GM06990 (cell line): ENCODE measurements around the gene RPP14.

Experiments
- DNase-seq: peaks from one replicate; pipeline ENCODE4 v3.0.0-alpha.2; 2011; ENCODE audit not compliant: insufficient read length; ENCODE audit errors: extremely low read depth
- H3K27me3 ChIP-seq: replicated peaks from 2 replicates; pipeline ENCODE4 v1.6.0; 2011; ENCODE audit warnings: low read length; ENCODE audit not compliant: control insufficient read depth, insufficient read depth
- H3K36me3 ChIP-seq: 2 replicates; pipeline ENCODE4 v1.5.1; 2011; ENCODE audit warnings: low read length; ENCODE audit not compliant: control insufficient read depth, insufficient read depth
- H3K4me3 ChIP-seq: replicated peaks from 2 replicates; pipeline ENCODE4 v1.5.1; 2011; ENCODE audit warnings: low read depth, mild to moderate bottlenecking, control low read depth, low read length
- TF ChIP-seq, protein P1 (sequence below): IDR thresholded peaks from 2 replicates; pipeline ENCODE4 v1.5.1; 2011; ENCODE audit warnings: low read length, control low read depth, mild to moderate bottlenecking, inconsistent platforms; ENCODE audit not compliant: insufficient read depth, poor library complexity, severe bottlenecking

The RPP14 gene

DNA sequence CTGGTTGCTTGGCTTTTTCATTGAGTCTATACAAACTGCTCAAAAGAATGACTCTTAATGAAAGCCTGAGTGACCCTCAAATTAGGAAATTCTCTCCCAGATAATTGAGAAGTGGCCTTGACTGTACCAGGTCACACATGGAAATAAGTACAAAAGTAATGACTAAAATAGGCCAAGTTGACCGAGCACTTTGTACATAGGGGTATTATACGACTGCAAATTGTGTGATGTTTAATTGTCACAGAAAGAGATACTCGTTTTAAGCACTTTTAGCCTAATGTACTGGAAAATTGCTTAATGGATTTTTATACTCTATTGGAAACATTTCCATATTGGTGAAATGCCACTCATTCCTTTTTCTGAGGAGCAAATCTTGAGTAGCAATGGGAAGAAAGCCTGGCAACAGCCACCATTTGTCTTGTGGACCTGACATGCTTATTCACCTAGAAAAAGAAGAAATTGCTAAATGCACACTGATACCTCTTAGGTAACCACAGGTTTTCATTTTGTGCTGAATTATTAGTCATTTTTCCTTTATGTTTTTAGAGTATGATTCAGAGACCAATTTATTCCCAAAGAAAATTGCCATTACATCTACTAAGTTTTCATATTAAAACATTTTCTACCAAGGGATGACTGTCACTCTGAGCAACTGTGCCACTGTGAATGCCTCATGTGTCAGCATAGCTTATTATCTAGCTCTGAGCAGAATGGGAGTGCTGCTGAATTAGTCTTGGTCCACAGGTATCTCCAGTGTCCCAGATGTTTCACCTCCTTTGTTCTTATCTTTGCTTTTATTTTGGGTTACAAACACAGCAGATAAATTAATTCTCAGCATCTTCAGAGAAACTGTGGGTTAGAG, 17.7 kb downstream of the RPP14 start:
- TF ChIP-seq, protein P1, sequence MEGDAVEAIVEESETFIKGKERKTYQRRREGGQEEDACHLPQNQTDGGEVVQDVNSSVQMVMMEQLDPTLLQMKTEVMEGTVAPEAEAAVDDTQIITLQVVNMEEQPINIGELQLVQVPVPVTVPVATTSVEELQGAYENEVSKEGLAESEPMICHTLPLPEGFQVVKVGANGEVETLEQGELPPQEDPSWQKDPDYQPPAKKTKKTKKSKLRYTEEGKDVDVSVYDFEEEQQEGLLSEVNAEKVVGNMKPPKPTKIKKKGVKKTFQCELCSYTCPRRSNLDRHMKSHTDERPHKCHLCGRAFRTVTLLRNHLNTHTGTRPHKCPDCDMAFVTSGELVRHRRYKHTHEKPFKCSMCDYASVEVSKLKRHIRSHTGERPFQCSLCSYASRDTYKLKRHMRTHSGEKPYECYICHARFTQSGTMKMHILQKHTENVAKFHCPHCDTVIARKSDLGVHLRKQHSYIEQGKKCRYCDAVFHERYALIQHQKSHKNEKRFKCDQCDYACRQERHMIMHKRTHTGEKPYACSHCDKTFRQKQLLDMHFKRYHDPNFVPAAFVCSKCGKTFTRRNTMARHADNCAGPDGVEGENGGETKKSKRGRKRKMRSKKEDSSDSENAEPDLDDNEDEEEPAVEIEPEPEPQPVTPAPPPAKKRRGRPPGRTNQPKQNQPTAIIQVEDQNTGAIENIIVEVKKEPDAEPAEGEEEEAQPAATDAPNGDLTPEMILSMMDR = no peak
- no peaks in the 10 kb centered on the region for H3K36me3 ChIP-seq
- DNase-seq = no peak
- H3K4me3 ChIP-seq = no peak overlapping the region
- no peaks in the 10 kb centered on the region for H3K27me3 ChIP-seq

DNA sequence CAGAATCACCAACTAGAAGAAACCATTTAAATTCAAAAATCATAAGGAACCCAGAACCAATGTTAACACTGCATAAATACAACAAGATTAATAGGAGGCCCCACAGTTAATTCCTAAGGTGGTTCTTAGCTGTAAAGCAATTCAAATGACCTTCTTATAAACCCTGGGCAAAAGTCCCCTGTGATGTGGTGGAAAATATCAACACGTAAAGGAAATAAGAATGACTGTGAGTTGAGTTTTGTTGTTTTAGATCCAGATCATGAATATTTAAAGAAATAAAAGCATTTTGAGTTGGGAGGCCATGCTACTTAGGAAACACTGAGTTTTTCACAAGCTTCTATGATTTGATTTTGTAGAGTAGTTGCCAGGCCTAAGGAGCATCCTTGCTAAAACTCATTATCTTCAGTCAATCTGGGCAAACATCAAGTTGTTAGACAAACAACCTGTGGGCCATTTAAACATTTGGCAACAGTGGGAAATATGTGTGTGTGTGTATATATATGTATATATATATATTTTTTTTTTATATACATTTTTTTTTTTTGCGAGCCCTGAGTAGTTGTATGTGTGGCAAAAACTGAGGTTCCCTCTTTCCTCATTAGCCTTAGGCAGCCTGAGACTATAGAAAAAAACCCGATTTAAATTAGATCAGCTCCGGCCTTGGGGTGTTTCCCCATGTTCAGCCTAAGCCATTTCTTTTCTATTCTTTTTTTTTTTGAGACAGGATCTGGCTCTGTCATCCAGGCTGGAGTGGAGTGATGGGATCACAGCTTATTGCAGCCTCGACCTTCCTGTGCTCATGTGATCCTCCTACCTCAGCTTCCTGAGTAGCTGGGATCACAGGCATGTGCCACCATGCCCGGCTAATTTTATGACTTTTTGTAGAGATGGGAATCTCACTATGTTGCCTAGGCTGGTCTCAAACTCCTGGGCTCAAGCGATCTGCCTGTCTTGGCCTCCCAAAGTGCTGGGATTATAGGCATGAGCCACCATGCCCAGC, 18.6 kb downstream of the RPP14 start:
- TF ChIP-seq, protein P1 = no peak

DNA sequence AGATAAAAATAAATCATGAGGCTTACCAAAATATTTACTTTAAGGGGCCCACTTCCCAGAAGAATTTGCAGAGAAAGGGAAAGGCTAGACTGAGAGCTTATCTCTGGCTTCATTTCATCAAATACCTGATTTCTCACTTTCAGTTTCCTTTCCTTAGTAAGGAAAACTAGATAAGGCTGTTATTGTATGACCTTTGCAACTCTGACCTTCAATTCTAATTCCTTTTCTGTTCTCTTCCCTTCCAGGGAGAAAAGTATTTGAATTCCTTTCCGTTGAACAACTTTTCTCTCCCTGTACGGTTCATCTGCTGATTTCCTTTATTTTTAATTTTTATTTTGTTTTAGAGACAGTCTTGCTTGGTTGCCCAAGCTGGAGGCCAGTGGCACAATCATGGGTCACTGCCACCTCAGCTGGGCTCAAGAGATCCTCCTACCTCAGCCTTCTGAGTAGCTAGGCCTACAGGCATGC, 19.5 kb downstream of the RPP14 start:
- H3K4me3 ChIP-seq = no peak overlapping the region
- no peaks in the 10 kb centered on the region for H3K36me3 ChIP-seq
- TF ChIP-seq, protein P1 = no peak
- no peaks in the 10 kb centered on the region for H3K27me3 ChIP-seq
- no peak for DNase-seq

More for the DNA sequence above, 18.6 kb downstream of the RPP14 start:
- Histone ChIP-seq H3K4me3 (no peak overlapping the region), H3K27me3 (no peaks in the 10 kb centered on the region), H3K36me3 (no peaks in the 10 kb centered on the region)
- DNase-seq = no peak

DNA sequence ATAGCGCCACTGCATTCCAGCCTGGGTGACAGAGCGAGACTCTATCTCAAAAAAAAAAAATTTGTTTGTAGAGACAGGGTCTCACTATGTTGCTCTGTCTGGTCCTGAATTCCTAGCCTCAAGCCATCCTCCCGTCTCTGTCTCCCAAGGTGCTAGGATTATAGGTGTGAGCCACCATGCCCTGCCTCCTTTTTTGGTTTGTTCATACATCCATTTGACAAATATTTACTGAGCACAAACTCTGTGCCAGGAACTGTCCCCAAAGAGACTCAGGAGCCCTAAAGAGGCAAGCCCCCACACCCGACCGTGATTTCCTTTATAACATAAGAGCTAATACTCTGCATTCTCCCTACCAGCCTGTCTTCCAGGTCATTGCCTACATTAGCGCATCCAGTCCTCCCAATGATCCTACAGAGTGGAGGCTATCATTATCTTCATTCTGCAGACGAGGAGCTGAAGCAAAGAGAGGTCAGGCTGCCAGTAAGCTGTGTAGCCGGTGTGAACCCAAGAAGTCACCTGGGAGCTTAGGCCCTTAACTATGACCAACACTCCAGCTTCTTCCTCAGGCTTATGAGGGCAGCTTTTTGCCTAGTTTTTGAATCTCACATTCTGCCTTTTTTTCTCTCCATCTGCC, 20.3 kb downstream of the RPP14 start:
- Histone ChIP-seq H3K27me3 (no peaks in the 10 kb centered on the region), H3K36me3 (no peaks in the 10 kb centered on the region), H3K4me3 (no peak overlapping the region)
- TF ChIP-seq, protein P1 = no peak
- DNase-seq = no peak

DNA sequence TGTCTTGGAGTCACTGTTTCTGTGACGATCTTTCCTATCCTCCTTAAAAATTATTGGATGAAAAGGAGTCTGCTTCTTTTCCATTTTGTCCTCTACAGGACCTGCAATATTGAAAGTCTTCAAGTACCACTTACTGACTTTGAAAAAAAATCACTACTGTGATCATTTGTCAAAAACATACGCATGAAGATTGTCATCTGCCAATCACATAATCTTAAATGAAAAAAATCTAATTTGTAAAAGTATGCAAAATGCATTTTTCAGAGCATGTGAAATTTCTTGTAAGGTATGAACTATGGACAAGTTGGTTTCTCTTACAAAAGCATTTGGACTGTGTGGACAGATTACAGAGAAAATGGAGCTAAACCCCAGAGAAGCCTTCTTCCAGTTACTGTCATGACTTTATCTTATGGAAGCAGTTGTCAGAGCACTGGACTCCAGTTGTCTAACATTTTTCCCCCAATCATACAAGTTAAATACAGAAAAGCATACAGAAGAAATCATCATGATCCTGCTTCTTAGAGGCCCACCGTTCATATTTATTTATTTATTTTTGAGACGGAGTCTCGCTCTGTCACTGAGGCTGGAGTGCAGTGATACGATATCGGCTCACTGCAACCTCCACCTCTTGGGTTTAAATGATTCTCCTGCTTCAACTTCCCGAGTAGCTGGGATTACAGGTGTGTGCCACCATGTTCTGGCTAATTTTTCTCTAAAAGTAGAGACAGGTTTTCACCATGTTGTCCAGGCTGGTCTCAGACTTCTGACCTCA, 23.3 kb downstream of the RPP14 start:
- TF ChIP-seq, protein P1 = no peak
- no peak overlapping the region for H3K4me3 ChIP-seq
- H3K27me3 ChIP-seq = no peaks in the 10 kb centered on the region
- no peak for DNase-seq
- H3K36me3 ChIP-seq = no peaks in the 10 kb centered on the region
